RWPE1 (cell line): Measurements from ENCODE around the gene ASB13.
"Not testable (repeated sequence)": the region's sequence is repeated elsewhere in the genome, so short reads cannot be mapped to it uniquely, and the experiment has no call there.

Experiments used
- CTCF ChIA-PET: fragments of 350-600 bp; sonication (Branson Sonifier 250); formaldehyde crosslinking; extraction: SDS; loops from one replicate; lab custom pipeline; 2021; lab: Yijun Ruan, JAX
- POLR2A ChIA-PET: fragments of 400-600 bp; formaldehyde crosslinking; extraction: SDS; loops from one replicate; lab custom pipeline; 2020; ENCODE audit warnings: antibody characterized with exemption; ENCODE audit not compliant: low non-redundant PET; lab: Yijun Ruan, JAX
- DNase-seq: peaks from one replicate; pipeline ENCODE4 v3.0.0; 2012; ENCODE audit warnings: low spot score
- H3K27ac ChIP-seq: fragments of 450-650 bp; 2 replicates; pipeline ENCODE4 v1.5.1; 2017
- CTCF ChIP-seq: fragments of 450-650 bp; conservative IDR thresholded peaks from 2 replicates; pipeline ENCODE4 v1.5.1; 2017; ENCODE audit warnings: low read depth, mild to moderate bottlenecking

Gene ASB13

GRCh38 chr10:5595994-5596471, 70.4 kb downstream of the ASB13 start:
- no peak for TF ChIP-seq CTCF
- peak; percentile 91 for DNase-seq
- peak overlapping the region; percentile 95 for H3K27ac ChIP-seq
- CTCF ChIA-PET, result interaction anchor here (2.9 kb wide), 1 partner anchor 27 kb away, joined by 16 read pairs; no protein-coding TSS in a partner anchor
- POLR2A ChIA-PET, result interaction anchor here (0.5 to 1.7 kb wide), 6 partner anchors 12 to 150 kb away, joined by 3 to 6 read pairs (median 4); no protein-coding TSS in a partner anchor

- CTCF ChIA-PET, result interaction anchor here (2.9 kb wide), 1 partner anchor 27 kb away, joined by 16 read pairs; no protein-coding TSS in a partner anchor
- no peak for TF ChIP-seq CTCF
- POLR2A ChIA-PET, result interaction anchor here (0.5 to 1.7 kb wide), 3 partner anchors 14 to 132 kb away, joined by 3 to 5 read pairs (median 3); no protein-coding TSS in a partner anchor
- no peak for DNase-seq
- H3K27ac ChIP-seq, result peak overlapping the region; percentile 95
These were observed 70.8 kb downstream of the ASB13 start for GRCh38 chr10:5595591-5595990.

GRCh38 chr10:5595095-5595494, 71.3 kb downstream of the ASB13 start:
- TF ChIP-seq CTCF, result no peak
- peak overlapping the region; percentile 95; the same call in 1 of the 2 replicates for H3K27ac ChIP-seq
- DNase-seq, result no peak
- CTCF ChIA-PET, result no interaction called here
- POLR2A ChIA-PET, result interaction anchor here (1.7 kb wide), 1 partner anchor 15 kb away, joined by 5 read pairs; no protein-coding TSS in a partner anchor

- peak overlapping the region; percentile 11; the same call in 1 of the 2 replicates for H3K27ac ChIP-seq
- POLR2A ChIA-PET, result interaction anchor here (1.7 kb wide), 1 partner anchor 15 kb away, joined by 5 read pairs; no protein-coding TSS in a partner anchor
- CTCF ChIA-PET, result no interaction called here
- no peak for DNase-seq
- TF ChIP-seq CTCF, result no peak
These were observed 71.9 kb downstream of the ASB13 start for GRCh38 chr10:5594271-5595049.

GRCh38 chr10:5593347-5593746, 73.0 kb downstream of the ASB13 start:
- DNase-seq, POLR2A ChIA-PET, H3K27ac ChIP-seq: not testable (repeated sequence)
- CTCF ChIA-PET, result interaction anchor here (1.4 kb wide), 1 partner anchor 30 kb away, joined by 8 read pairs; no protein-coding TSS in a partner anchor

GRCh38 chr10:5592070-5592469, 74.3 kb downstream of the ASB13 start:
- POLR2A ChIA-PET, result no interaction called here
- CTCF ChIA-PET, result interaction anchor here (0.6 to 1.4 kb wide), 3 partner anchors 31 to 184 kb away, joined by 3 to 8 read pairs (median 5); no protein-coding TSS in a partner anchor
- no peak for TF ChIP-seq CTCF
- peak overlapping the region; percentile 25; the same call in 1 of the 2 replicates for H3K27ac ChIP-seq
- DNase-seq, result no peak
